IPS-15b (cell line): ENCODE data around the gene WDR88.
"Not testable (repeated sequence)": the region's sequence is repeated elsewhere in the genome, so short reads cannot be mapped to it uniquely, and the experiment has no call there.

Experiments
- H3K27me3 ChIP-seq: one replicate; pipeline ENCODE4 v1.6.1; 2013; ENCODE audit warnings: low read length; ENCODE audit not compliant: control insufficient read depth, insufficient read depth
- H3K36me3 ChIP-seq: one replicate; pipeline ENCODE4 v1.6.1; 2013; ENCODE audit warnings: low read length; ENCODE audit not compliant: control insufficient read depth, insufficient read depth
- H3K4me1 ChIP-seq: one replicate; pipeline ENCODE4 v1.6.1; 2013; ENCODE audit warnings: mild to moderate bottlenecking, low read length; ENCODE audit not compliant: control insufficient read depth, insufficient read depth
- H3K4me3 ChIP-seq: one replicate; pipeline ENCODE4 v1.5.1; 2013; ENCODE audit warnings: low read depth, low read length
- H3K9ac ChIP-seq: one replicate; pipeline ENCODE4 v1.6.1; 2013; ENCODE audit warnings: low read depth, mild to moderate bottlenecking, low read length
- H3K9me3 ChIP-seq: one replicate; pipeline ENCODE4 v1.6.1; 2013; ENCODE audit warnings: mild to moderate bottlenecking, low read length; ENCODE audit not compliant: control insufficient read depth, insufficient read depth

Gene WDR88

GRCh38 chr19:33175886-33176669 lies 44.2 kb downstream of the WDR88 start:
- peaks cover 2% of the 10 kb centered on the region for H3K4me1 ChIP-seq
- H3K9me3 ChIP-seq, result no peaks in the 10 kb centered on the region
- no peaks in the 10 kb centered on the region for H3K36me3 ChIP-seq
- peaks cover 5% of the 10 kb centered on the region for H3K27me3 ChIP-seq
- peak overlapping the region; percentile 96 for H3K4me3 ChIP-seq
- H3K9ac ChIP-seq, result peak overlapping the region; percentile 94

GRCh38 chr19:33176670-33177416 lies 44.9 kb downstream of the WDR88 start:
- Histone ChIP-seq H3K36me3 (no peaks in the 10 kb centered on the region), H3K4me1 (peaks cover 2% of the 10 kb centered on the region), H3K9ac (peak overlapping the region; percentile 94), H3K4me3 (peak overlapping the region; percentile 96), H3K9me3 (no peaks in the 10 kb centered on the region), H3K27me3 (peaks cover 5% of the 10 kb centered on the region)

DNA sequence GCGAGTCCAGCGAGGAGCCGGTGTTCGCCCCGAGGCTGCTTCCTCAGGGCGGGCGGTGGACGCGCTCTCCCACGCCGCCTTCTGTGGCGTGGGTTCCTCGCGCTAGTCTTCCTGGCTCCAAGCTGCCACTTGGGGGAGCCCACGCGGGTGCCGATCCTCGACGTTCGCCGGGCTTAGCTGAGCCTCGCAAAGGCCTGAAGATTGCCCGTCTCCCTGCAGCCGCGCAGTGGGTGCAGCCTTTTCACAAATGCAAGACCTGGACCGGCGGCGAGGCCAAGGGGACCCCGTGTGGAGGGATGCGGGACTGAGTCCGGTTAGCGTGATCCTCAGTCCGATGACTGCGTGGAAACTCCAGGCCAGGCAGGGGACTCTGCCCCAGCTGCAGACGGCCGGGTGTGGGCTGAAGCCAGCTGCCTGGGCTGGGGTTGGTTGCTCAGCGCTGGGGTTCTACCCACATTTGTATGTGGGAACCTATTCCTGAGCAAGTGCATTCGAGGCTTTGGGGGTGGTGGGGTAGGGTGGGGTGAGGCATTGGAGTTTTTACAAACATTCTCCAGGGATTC lies 45.6 kb downstream of the WDR88 start:
- Histone ChIP-seq H3K36me3 (no peaks in the 10 kb centered on the region), H3K4me3 (peak overlapping the region; percentile 96), H3K27me3 (peaks cover 5% of the 10 kb centered on the region), H3K4me1 (peaks cover 2% of the 10 kb centered on the region), H3K9me3 (no peaks in the 10 kb centered on the region), H3K9ac (peak overlapping the region; percentile 37)

- Histone ChIP-seq H3K9me3 (no peaks in the 10 kb centered on the region), H3K9ac (no peak overlapping the region), H3K36me3 (no peaks in the 10 kb centered on the region), H3K4me1 (peaks cover 3% of the 10 kb centered on the region), H3K27me3 (no peaks in the 10 kb centered on the region), H3K4me3 (no peak overlapping the region)
Observed at GRCh38 chr19:33186431-33187182, 54.7 kb downstream of the WDR88 start.

DNA sequence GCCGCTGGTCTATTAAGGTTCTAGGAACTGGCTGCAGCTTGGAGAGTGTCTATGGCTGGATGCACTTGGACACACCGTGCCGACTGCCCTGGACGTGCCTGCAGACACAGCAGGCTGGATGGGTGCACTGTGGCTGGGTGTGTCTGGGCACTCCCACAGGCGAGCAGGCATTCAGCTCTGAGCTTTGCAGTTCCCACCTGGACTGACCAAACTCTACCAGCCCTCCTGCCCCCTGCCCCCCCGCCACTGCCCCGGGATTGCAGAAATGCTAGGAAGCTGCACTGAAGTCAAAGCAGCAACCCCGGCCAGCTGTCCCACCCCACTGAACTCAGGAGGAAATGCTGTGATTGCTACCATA lies 55.2 kb downstream of the WDR88 start:
- Histone ChIP-seq H3K9me3 (no peaks in the 10 kb centered on the region), H3K4me3 (no peak overlapping the region), H3K27me3 (peaks cover 1% of the 10 kb centered on the region), H3K9ac (no peak overlapping the region), H3K4me1 (peaks cover 3% of the 10 kb centered on the region), H3K36me3 (no peaks in the 10 kb centered on the region)

DNA sequence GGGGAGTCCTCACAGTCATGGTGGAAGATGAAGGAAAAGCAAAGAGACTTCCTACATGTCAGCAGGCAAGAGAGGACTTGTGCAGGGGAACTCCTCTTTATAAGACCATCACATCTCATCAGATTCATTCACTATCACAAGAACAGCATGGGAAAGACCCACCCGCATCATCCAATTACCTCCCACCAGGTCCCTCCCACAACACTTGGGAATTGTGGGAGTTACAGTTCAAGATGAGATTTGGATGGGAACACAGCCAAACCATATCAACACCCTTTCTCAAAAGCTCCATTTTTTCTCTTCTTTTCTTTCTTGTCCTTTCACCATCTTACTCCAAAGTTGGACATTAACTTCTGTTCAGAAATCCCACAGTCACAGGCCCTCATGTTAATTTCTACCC lies 57.5 kb downstream of the WDR88 start:
- H3K36me3 ChIP-seq, result no peaks in the 10 kb centered on the region
- peaks cover 17% of the 10 kb centered on the region for H3K27me3 ChIP-seq
- no peaks in the 10 kb centered on the region for H3K4me1 ChIP-seq
- no peaks in the 10 kb centered on the region for H3K9me3 ChIP-seq
- no peak overlapping the region for H3K4me3 ChIP-seq
- H3K9ac ChIP-seq, result no peak overlapping the region

- not testable (repeated sequence) for H3K4me3 ChIP-seq, H3K4me1 ChIP-seq, H3K9ac ChIP-seq, H3K36me3 ChIP-seq, H3K9me3 ChIP-seq
- H3K27me3 ChIP-seq, result peaks cover 17% of the 10 kb centered on the region
Observed at GRCh38 chr19:33191092-33191491, 59.2 kb downstream of the WDR88 start.

DNA sequence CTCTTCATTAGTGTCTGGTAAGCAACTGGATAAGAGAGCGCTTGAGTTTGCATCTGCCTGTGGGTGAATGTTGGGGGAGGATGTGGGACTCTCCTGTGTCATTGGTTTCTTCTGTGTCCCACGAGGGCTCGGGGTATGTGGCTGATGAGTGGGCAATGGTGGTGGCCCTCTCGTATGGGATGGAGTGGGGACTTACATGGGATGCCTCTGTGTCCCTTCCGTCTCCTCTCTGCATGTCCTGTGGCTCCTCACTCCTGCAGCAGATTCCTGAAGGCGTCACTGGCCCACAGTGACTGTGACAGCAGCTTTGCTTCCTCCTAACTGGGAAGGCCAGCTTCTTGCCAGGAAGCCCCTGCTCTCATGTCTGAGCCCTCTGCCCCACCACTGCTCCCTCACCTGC lies 59.6 kb downstream of the WDR88 start:
- peaks cover 17% of the 10 kb centered on the region for H3K27me3 ChIP-seq
- no peaks in the 10 kb centered on the region for H3K4me1 ChIP-seq
- no peaks in the 10 kb centered on the region for H3K9me3 ChIP-seq
- H3K4me3 ChIP-seq, result no peak overlapping the region
- no peak overlapping the region for H3K9ac ChIP-seq
- no peaks in the 10 kb centered on the region for H3K36me3 ChIP-seq

GRCh38 chr19:33192010-33192409 lies 60.1 kb downstream of the WDR88 start:
- Histone ChIP-seq H3K4me3 (no peak overlapping the region), H3K36me3 (no peaks in the 10 kb centered on the region), H3K9me3 (no peaks in the 10 kb centered on the region), H3K4me1 (no peaks in the 10 kb centered on the region), H3K9ac (no peak overlapping the region), H3K27me3 (peaks cover 17% of the 10 kb centered on the region)

GRCh38 chr19:33193269-33193864 lies 61.5 kb downstream of the WDR88 start:
- H3K27me3 ChIP-seq, result peaks cover 17% of the 10 kb centered on the region
- H3K36me3 ChIP-seq, result no peaks in the 10 kb centered on the region
- no peaks in the 10 kb centered on the region for H3K4me1 ChIP-seq
- peak overlapping the region; percentile 41 for H3K4me3 ChIP-seq
- H3K9me3 ChIP-seq, result no peaks in the 10 kb centered on the region
- no peak overlapping the region for H3K9ac ChIP-seq

GRCh38 chr19:33193865-33194362 lies 62.0 kb downstream of the WDR88 start, which contains the start of gene LRP3:
Gene LRP3 (plus strand): TSS chr19:33194330. CDS start chr19:33194786, 456 bp downstream.
- H3K4me3 ChIP-seq, result peak within 1 kb of the TSS; percentile 41
- H3K4me1 ChIP-seq, result no peaks in the 10 kb centered on the region
- H3K9me3 ChIP-seq, result no peaks in the 10 kb centered on the region
- peaks cover 17% of the 10 kb centered on the region for H3K27me3 ChIP-seq
- H3K9ac ChIP-seq, result peak within 1 kb of the TSS; percentile 26
- no peaks in the 10 kb centered on the region for H3K36me3 ChIP-seq
